ENCODE results near the gene APOA1.

APOA1 gene

GRCh38 chr11:116849486-116849885, 12.1 kb upstream of the APOA1 start:
- Histone ChIP-seq H3K4me3 (replicated peaks; ENCODE audit: insufficient read depth, low read length) (no peak overlapping the region), H3K27ac (replicated peaks) (peak overlapping the region; percentile 89), H3K27me3 (ENCODE audit: insufficient read depth, poor library complexity, severe bottlenecking) (no peaks in the 10 kb centered on the region)
- TF ChIP-seq SPI1 (IDR thresholded peaks at IDR 0.05; ENCODE audit: borderline replicate concordance, low read depth) (no peak), POLR2AphosphoS5 (IDR thresholded peaks at IDR 0.05; ENCODE audit: low read depth) (no peak), CTCF (IDR thresholded peaks at IDR 0.05; ENCODE audit: insufficient read depth, low read length) (no peak), GABPA (IDR thresholded peaks at IDR 0.05; ENCODE audit: low read depth) (no peak), REST (IDR thresholded peaks at IDR 0.05; ENCODE audit: insufficient replicate concordance, low read depth) (no peak)
- no peak for DNase-seq (ENCODE audit: low read depth in 1 of 2, low spot score in 1 of 2)

- TF ChIP-seq POLR2AphosphoS5 (IDR thresholded peaks at IDR 0.05; ENCODE audit: low read depth) = no peak
- TF ChIP-seq REST (IDR thresholded peaks at IDR 0.05; ENCODE audit: insufficient replicate concordance, low read depth) = no peak
- TF ChIP-seq GABPA (IDR thresholded peaks at IDR 0.05; ENCODE audit: low read depth) = no peak
- no peak for TF ChIP-seq CTCF (IDR thresholded peaks at IDR 0.05; ENCODE audit: insufficient read depth, low read length)
- no peak for TF ChIP-seq SPI1 (IDR thresholded peaks at IDR 0.05; ENCODE audit: borderline replicate concordance, low read depth)
- DNase-seq (ENCODE audit: low read depth in 1 of 2, low spot score in 1 of 2) = no peak
These were observed 11.6 kb upstream of the APOA1 start for GRCh38 chr11:116849060-116849459.

GRCh38 chr11:116847612-116848011, 10.2 kb upstream of the APOA1 start:
- Histone ChIP-seq H3K4me3 (replicated peaks; ENCODE audit: insufficient read depth, low read length) (no peak overlapping the region), H3K27me3 (ENCODE audit: insufficient read depth, poor library complexity, severe bottlenecking) (no peaks in the 10 kb centered on the region), H3K27ac (replicated peaks) (no peak overlapping the region)
- TF ChIP-seq CTCF (IDR thresholded peaks at IDR 0.05; ENCODE audit: insufficient read depth, low read length) = no peak
- no peak for TF ChIP-seq GABPA (IDR thresholded peaks at IDR 0.05; ENCODE audit: low read depth)
- TF ChIP-seq POLR2AphosphoS5 (IDR thresholded peaks at IDR 0.05; ENCODE audit: low read depth) = no peak
- TF ChIP-seq REST (IDR thresholded peaks at IDR 0.05; ENCODE audit: insufficient replicate concordance, low read depth) = no peak
- no peak for TF ChIP-seq SPI1 (IDR thresholded peaks at IDR 0.05; ENCODE audit: borderline replicate concordance, low read depth)
- no peak for DNase-seq (ENCODE audit: low read depth in 1 of 2, low spot score in 1 of 2)

More at GRCh38 chr11:116849060-116849459, 11.6 kb upstream of the APOA1 start:
- Histone ChIP-seq H3K27ac (replicated peaks) (no peak overlapping the region), H3K4me3 (replicated peaks; ENCODE audit: insufficient read depth, low read length) (no peak overlapping the region), H3K27me3 (ENCODE audit: insufficient read depth, poor library complexity, severe bottlenecking) (no peaks in the 10 kb centered on the region)

Data from HL-60 (cell line).